Activated naive CD8-positive, alpha-beta T cell treated with anti-CD3 and anti-CD28 coated beads, Interleukin-2, amount 10 ng/mL, durations not matched to agents 7 days and 5 days (primary cell): Measurements from ENCODE around the gene RNASE11. TPM values are rescaled to one million over a fixed set of nuclear protein-coding genes. Genes with fewer than 3 reads are reported as not detected.
"Not testable (repeated sequence)": the region's sequence is repeated elsewhere in the genome, so short reads cannot be mapped to it uniquely, and the experiment has no call there.

Source experiments
- ATAC-seq: fragments of 150-1000 bp; cut with Tn5 transposase; one replicate; pipeline ENCODE4 v1.10.0; 2021; ENCODE audit warnings: low read depth, moderate library complexity
- POLR2A ChIA-PET: fragments of 350-600 bp; sonication (Branson Sonifier 250); formaldehyde crosslinking; loops from one replicate; lab custom pipeline; 2021; ENCODE audit warnings: antibody characterized with exemption; lab: Charles Lee
- DNase-seq: peaks from one replicate; pipeline ENCODE4 v3.0.0; 2021
- H3K27ac Mint-ChIP-seq: one replicate; pipeline ENCODE4 v1.8.0; 2022; ENCODE audit warnings: mild to moderate bottlenecking, mixed read lengths
- H3K27me3 Mint-ChIP-seq: one replicate; pipeline ENCODE4 v1.8.0; 2022; ENCODE audit warnings: mild to moderate bottlenecking, moderate library complexity, mixed read lengths
- H3K36me3 Mint-ChIP-seq: one replicate; pipeline ENCODE4 v1.8.0; 2021; ENCODE audit warnings: mild to moderate bottlenecking, mixed read lengths
- H3K4me1 Mint-ChIP-seq: one replicate; pipeline ENCODE4 v1.8.0; 2021; ENCODE audit warnings: mixed read lengths
- H3K4me3 Mint-ChIP-seq: one replicate; pipeline ENCODE4 v1.8.0; 2022; ENCODE audit warnings: mild to moderate bottlenecking, moderate library complexity, mixed read lengths
- H3K9me3 Mint-ChIP-seq: one replicate; pipeline ENCODE4 v1.8.0; 2021; ENCODE audit warnings: mixed read lengths
- total RNA-seq, 2 experiments: library from RNA; stranded (reverse); gene quantifications; one replicate each; pipeline ENCODE4 v1.2.3, GENCODE V29; 2021

Gene RNASE11
- total RNA-seq, 2 experiments from 2014 or later, result not detected

DNA sequence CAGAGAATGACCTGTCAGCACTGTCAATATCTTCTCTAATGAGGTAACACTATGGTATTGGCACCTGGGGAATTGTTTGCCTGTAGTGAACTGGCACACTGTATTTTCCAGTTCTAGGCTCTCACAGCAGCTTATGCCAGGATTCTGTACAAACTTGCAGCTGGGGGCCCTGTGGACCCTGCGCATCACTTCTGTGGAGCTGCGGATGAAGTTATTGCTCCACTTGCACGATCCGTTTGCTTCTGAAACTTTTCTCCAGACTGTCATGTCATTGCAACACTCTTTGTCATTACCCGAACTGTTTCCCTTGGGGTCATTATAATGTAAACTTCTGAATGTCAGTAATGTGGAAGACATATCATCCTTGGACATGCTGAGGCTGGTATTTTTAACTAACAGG is 3.9 kb downstream of the RNASE11 start:
- Mint-ChIP-seq H3K27ac (no peak overlapping the region), H3K9me3 (peaks cover 3% of the 10 kb centered on the region), H3K36me3 (no peaks in the 10 kb centered on the region), H3K4me3 (no peak overlapping the region), H3K4me1 (peaks cover 1% of the 10 kb centered on the region), H3K27me3 (peaks cover 4% of the 10 kb centered on the region)
- POLR2A ChIA-PET, result no interaction called here
- ATAC-seq (no peak), DNase-seq (no peak)

GRCh38 chr14:20583142-20583541 is 4.7 kb downstream of the RNASE11 start:
- no peaks in the 10 kb centered on the region for H3K36me3 Mint-ChIP-seq
- ATAC-seq (no peak), DNase-seq (no peak)
- H3K4me1 Mint-ChIP-seq, result peaks cover 1% of the 10 kb centered on the region
- no peak overlapping the region for H3K4me3 Mint-ChIP-seq
- POLR2A ChIA-PET, result no interaction called here
- no peak overlapping the region for H3K27ac Mint-ChIP-seq
- H3K27me3 Mint-ChIP-seq, result peaks cover 4% of the 10 kb centered on the region
- peaks cover 3% of the 10 kb centered on the region for H3K9me3 Mint-ChIP-seq

- POLR2A ChIA-PET, result no interaction called here
- Mint-ChIP-seq H3K27me3 (no peaks in the 10 kb centered on the region), H3K27ac (no peak overlapping the region), H3K9me3 (no peaks in the 10 kb centered on the region), H3K4me1 (no peaks in the 10 kb centered on the region), H3K36me3 (no peaks in the 10 kb centered on the region), H3K4me3 (no peak overlapping the region)
- no peak for DNase-seq
- no peak for ATAC-seq
Measured at GRCh38 chr14:20580242-20580641, 7.6 kb downstream of the RNASE11 start.

GRCh38 chr14:20578784-20579502 is 8.9 kb downstream of the RNASE11 start:
- Mint-ChIP-seq H3K9me3 (no peaks in the 10 kb centered on the region), H3K27me3 (peaks cover 4% of the 10 kb centered on the region), H3K36me3 (no peaks in the 10 kb centered on the region), H3K27ac (no peak overlapping the region), H3K4me1 (no peaks in the 10 kb centered on the region), H3K4me3 (no peak overlapping the region)
- ATAC-seq (no peak), DNase-seq (no peak)
- POLR2A ChIA-PET, result no interaction called here

DNA sequence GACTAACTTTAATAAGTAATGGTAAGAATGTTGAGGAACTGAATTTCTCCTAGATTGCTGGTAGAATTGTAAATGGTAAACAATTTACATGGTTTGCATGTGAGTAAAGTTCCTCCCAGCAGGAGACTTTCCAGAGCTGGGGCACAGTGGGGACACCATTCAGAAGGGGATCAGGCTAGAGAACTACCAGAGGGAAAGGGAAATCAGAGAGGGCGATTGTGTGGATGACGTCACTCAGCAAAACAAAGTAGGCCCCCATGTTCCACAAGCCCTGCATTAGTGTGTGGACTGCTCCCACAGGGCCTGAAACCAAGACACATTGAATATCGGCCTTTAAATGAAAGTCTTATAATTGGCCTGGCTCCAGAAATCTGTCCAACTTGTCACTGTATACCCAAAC is 9.5 kb downstream of the RNASE11 start:
- peaks cover 4% of the 10 kb centered on the region for H3K27me3 Mint-ChIP-seq
- ATAC-seq (no peak), DNase-seq (no peak)
- H3K4me1 Mint-ChIP-seq, result no peaks in the 10 kb centered on the region
- no peak overlapping the region for H3K27ac Mint-ChIP-seq
- H3K9me3 Mint-ChIP-seq, result no peaks in the 10 kb centered on the region
- POLR2A ChIA-PET, result no interaction called here
- H3K36me3 Mint-ChIP-seq, result no peaks in the 10 kb centered on the region
- H3K4me3 Mint-ChIP-seq, result no peak overlapping the region

DNA sequence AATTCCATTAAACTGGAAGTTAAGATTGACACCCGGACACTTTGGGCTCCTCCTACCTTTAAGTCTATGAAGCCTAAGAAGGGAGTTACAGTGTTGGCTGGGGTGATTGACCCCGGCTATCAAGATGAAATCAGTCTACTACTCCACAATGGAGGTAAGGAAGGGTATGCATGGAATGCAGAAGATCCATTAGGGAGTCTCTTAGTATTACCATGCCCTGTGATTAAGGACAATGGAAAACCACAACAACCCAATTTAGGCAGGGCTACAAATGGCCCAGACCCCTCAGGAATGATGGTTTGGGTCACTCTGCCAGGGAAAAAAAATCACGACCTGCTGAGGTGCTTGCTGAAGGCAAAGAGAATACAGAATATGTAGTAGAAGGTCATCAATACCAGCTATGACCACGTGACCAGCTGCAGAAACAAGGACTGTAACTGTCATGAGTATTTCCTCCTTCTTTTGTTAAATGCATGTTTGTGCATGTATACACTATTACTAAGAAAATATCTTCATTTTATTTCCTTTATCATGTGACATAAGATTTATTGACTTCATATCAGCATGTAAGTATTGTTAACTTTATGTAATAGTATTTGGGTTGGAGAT is 15.3 kb downstream of the RNASE11 start:
- H3K36me3 Mint-ChIP-seq, ATAC-seq, H3K27me3 Mint-ChIP-seq, H3K9me3 Mint-ChIP-seq, DNase-seq, H3K4me3 Mint-ChIP-seq, H3K4me1 Mint-ChIP-seq, POLR2A ChIA-PET, H3K27ac Mint-ChIP-seq: not testable (repeated sequence)

DNA sequence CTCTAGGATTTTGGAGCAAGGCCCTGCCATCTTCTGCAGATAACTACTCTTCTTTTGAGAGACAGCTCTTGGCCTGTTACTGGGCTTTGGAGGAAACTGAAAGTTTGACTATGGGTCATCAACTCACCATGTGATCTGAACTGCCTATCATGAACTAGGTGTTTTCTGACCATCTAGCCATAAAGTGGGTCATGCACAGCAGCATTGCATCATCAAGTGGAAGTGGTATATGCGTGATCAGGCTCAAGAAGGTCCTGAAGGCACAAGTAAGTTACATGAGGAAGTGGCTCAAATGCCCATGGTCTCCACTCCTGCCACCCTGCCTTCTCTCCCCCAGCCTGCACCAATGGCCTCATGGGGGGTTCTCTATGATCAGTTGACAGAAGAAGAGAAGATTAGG is 17.1 kb downstream of the RNASE11 start:
- DNase-seq, H3K4me1 Mint-ChIP-seq, H3K4me3 Mint-ChIP-seq, ATAC-seq, POLR2A ChIA-PET, H3K9me3 Mint-ChIP-seq, H3K27me3 Mint-ChIP-seq, H3K36me3 Mint-ChIP-seq, H3K27ac Mint-ChIP-seq: not testable (repeated sequence)

DNA sequence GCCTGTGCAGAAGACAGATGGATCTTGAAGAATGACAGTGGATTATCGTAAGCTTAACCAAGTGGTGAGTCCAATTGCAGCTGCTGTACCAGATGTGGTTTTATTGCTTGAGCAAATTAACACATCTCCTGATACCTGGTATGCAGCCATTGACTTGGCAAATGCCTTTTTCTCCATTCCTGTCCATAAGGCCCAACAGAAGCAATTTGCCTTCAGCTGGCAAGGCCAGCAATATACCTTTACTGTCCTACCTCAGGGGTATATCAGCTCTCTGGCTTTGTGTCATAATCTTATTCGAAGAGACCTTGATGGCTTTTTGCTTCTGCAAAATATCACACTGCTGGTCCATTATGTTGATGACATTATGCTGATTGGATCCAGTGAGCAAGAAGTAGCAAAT is 17.9 kb downstream of the RNASE11 start:
- H3K4me1 Mint-ChIP-seq, POLR2A ChIA-PET: not testable (repeated sequence)

GRCh38 chr14:20569066-20569465 is 18.7 kb downstream of the RNASE11 start:
- H3K9me3 Mint-ChIP-seq, result peaks cover 12% of the 10 kb centered on the region
- POLR2A ChIA-PET, result no interaction called here
- no peak overlapping the region for H3K27ac Mint-ChIP-seq
- peaks cover 5% of the 10 kb centered on the region for H3K4me1 Mint-ChIP-seq
- peaks cover 2% of the 10 kb centered on the region for H3K27me3 Mint-ChIP-seq
- peaks cover 5% of the 10 kb centered on the region for H3K36me3 Mint-ChIP-seq
- no peak for DNase-seq
- H3K4me3 Mint-ChIP-seq, result no peak overlapping the region
- no peak for ATAC-seq

More for the DNA sequence above, 17.9 kb downstream of the RNASE11 start:
- H3K27me3 Mint-ChIP-seq, DNase-seq, H3K36me3 Mint-ChIP-seq, ATAC-seq, H3K27ac Mint-ChIP-seq, H3K4me3 Mint-ChIP-seq: not testable (repeated sequence)
- H3K9me3 Mint-ChIP-seq, result peaks cover 11% of the 10 kb centered on the region

- POLR2A ChIA-PET, result no interaction called here
- H3K27ac Mint-ChIP-seq, result no peak overlapping the region
- DNase-seq, result no peak
- H3K9me3 Mint-ChIP-seq, result peaks cover 12% of the 10 kb centered on the region
- peaks cover 5% of the 10 kb centered on the region for H3K4me1 Mint-ChIP-seq
- peaks cover 6% of the 10 kb centered on the region for H3K27me3 Mint-ChIP-seq
- peaks cover 5% of the 10 kb centered on the region for H3K36me3 Mint-ChIP-seq
- H3K4me3 Mint-ChIP-seq, result no peak overlapping the region
- ATAC-seq, result no peak
Measured at GRCh38 chr14:20568393-20568792, 19.4 kb downstream of the RNASE11 start.

DNA sequence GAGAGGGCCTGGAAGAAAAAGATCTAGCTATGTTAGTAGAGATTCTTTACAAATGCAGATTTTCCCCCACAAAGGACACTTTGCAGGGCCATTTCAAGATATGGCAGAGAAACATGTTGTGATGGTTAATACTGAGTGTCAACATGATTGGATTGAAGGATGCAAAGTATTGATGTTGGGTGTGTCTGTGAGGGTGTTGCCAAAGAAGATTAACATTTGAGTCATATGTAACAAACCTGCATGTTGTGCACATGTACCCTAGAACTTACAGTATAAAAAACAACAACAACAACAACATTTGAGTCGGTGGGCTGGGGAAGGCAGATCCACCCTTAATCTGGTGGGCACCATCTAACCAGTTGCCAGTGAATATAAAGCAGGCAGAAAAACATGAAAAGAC is 20.6 kb downstream of the RNASE11 start:
- ATAC-seq, DNase-seq, H3K4me3 Mint-ChIP-seq, POLR2A ChIA-PET, H3K36me3 Mint-ChIP-seq, H3K27ac Mint-ChIP-seq, H3K4me1 Mint-ChIP-seq: not testable (repeated sequence)
- Mint-ChIP-seq H3K27me3 (peaks cover 14% of the 10 kb centered on the region), H3K9me3 (peaks cover 12% of the 10 kb centered on the region)

- ATAC-seq, result no peak
- H3K4me3 Mint-ChIP-seq, result no peak overlapping the region
Measured at GRCh38 chr14:20564501-20564997, 23.3 kb downstream of the RNASE11 start.

DNA sequence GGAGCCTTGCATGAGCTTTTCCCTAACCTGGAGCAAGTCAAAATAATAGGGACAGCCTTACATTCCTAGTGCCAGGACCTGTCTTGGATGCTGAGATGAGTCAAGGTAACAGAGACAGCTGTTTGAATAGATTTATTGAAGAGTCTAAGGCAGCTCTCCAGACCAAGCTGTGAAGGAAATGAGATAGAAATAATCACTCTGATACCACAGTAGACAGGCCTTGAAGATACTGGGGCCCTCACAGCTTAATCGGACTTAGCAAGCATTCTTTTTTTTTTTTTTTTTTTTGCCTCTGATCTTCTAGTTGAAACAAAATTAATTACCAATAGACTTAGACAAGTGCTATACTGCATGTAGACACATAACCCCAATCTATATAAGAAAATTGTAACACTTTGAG is 23.8 kb downstream of the RNASE11 start:
- peaks cover 4% of the 10 kb centered on the region for H3K36me3 Mint-ChIP-seq
- POLR2A ChIA-PET, result no interaction called here

More at GRCh38 chr14:20564501-20564997, 23.3 kb downstream of the RNASE11 start:
- peaks cover 12% of the 10 kb centered on the region for H3K9me3 Mint-ChIP-seq
- no peak for DNase-seq
- peaks cover 5% of the 10 kb centered on the region for H3K36me3 Mint-ChIP-seq
- POLR2A ChIA-PET, result no interaction called here
- peaks cover 17% of the 10 kb centered on the region for H3K27me3 Mint-ChIP-seq
- no peak overlapping the region for H3K27ac Mint-ChIP-seq
- H3K4me1 Mint-ChIP-seq, result peaks cover 5% of the 10 kb centered on the region

DNA sequence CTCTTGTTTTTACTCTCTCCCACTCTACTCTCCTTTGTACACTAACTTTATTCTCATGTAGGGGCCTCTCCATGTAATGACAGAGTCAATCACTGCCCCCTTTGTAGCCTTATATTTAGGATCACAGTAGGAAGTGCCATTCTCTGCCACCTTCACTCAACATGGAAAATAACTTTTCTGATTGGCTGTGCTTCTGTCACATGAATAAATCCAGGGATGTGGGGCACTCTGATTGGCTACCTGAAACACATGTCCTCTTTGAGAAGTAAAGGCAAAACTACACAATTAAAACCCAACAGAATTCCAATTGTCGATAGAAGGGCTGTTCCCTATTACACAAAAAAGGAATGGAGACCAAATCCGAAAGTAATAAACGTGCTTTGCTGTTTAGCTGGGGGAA is 26.8 kb downstream of the RNASE11 start, which contains the start of gene RNASE9:
Gene RNASE9 (minus strand): TSS at position 87 of the 400 bp plus-strand sequence.
- H3K4me1 Mint-ChIP-seq, result no peaks in the 10 kb centered on the region
- peaks cover 2% of the 10 kb centered on the region for H3K9me3 Mint-ChIP-seq
- ATAC-seq (no peak), DNase-seq (no peak)
- no peak within 1 kb of the TSS for H3K27ac Mint-ChIP-seq
- POLR2A ChIA-PET, result no interaction called here
- H3K27me3 Mint-ChIP-seq, result peaks cover 25% of the 10 kb centered on the region
- H3K36me3 Mint-ChIP-seq, result no peaks in the 10 kb centered on the region
- H3K4me3 Mint-ChIP-seq, result no peak within 1 kb of the TSS

More for the DNA sequence above, 23.8 kb downstream of the RNASE11 start:
- ATAC-seq (no peak), DNase-seq (no peak)
- H3K27me3 Mint-ChIP-seq, result peaks cover 20% of the 10 kb centered on the region
- H3K4me3 Mint-ChIP-seq, result no peak overlapping the region
- no peak overlapping the region for H3K27ac Mint-ChIP-seq
- H3K9me3 Mint-ChIP-seq, result peaks cover 7% of the 10 kb centered on the region
- peaks cover 5% of the 10 kb centered on the region for H3K4me1 Mint-ChIP-seq
